GM18858 (cell line): ENCODE results near the gene TMEM130.
"Not testable (repeated sequence)": the region's sequence is repeated elsewhere in the genome, so short reads cannot be mapped to it uniquely, and the experiment has no call there.

Source experiments
- ATAC-seq: cut with Tn5 transposase; IDR thresholded peaks from one replicate; pipeline ENCODE4 v1.9.1; 2021; ENCODE audit not compliant: unreplicated experiment

The TMEM130 gene

DNA sequence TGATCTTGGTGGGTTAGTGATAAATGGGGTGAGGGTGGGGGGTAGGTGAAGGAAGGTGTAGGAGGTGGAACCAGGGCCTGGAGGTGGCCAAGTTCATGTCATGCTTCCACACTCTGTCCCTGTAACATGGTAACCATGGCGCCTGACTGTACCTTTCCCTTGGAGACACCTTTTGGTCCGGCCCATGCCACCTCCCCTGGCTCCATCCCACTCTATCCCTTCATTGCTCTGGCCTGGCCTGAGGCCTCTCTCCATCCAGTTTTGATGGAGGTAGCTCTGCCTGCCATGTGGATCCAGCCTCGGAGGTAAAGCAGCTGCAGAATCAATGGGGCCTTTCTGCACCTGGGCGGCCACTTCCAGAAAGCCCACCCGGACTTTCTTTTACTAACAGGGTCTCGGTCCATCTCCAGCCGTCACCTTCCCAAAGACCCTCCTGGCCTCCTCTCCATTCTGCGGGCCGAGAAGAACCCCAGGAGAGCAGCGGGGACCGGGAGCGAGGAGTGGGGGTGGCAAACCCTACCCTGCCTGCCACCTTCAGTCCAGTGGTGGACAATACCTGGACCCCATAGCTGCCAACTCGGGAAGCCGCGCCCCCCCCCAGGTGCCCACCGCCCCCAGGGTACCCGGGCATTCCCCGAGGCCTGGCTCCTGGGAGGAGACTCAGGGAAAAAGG, 8.0 kb upstream of the TMEM130 start:
- ATAC-seq = no peak

DNA sequence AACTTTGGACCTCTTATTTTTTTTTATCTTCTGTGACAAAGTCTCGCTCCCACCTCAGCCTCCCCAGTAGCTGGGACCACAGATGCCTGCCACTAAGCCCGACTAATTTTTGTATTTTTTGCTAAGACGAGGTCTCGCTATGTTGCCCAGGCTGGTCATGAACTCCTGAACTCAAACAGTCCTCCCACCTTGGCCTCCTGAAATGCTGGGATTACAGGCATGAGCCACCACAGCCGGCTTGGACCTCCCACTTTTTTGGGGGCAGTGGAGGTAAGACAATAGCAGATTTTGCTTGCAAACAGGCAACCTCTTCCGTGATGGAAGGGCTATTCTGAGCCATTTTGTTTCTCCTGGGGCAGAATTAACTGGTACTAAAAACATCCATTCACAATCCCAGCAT, 7.3 kb upstream of the TMEM130 start:
- ATAC-seq = no peak

DNA sequence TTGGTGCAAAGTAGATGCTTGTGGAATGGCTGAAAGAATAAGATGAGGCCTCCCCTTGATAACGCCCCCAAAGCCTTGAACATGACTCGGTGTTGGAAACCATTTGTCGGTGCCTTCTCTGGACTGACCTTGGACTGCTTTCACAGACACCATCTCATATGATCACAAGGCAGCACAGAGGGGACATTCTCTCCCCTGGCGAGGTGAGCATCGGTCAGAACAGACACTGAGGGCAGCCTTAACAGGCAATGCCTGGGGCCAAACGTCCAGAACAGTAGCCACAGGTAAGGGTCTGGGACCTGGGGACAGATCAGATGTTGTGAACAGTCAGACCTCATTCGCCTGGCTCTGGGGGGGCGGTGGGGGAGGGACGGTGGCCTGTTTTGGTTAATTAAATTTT, 5.7 kb upstream of the TMEM130 start:
- ATAC-seq = no peak

DNA sequence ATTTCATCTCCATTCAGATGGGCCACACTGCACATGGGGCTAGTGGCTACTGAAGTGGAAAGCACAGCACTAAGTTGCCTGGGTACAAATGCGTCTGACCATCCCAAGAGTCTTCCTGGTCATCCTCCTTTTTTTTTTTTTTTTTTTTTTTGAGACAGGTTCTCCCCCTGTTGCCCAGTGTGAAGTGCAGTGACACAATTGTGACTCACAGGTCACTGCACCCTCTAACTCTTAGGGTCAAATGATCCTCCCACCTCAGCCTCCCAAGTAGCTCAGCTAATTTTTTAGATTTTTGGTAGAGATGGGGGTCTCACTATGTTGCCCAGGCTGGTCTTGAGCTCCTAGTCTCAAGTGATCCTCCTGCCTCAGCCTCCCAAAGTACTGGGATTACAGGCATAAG, 5.1 kb upstream of the TMEM130 start:
- ATAC-seq = no peak

DNA sequence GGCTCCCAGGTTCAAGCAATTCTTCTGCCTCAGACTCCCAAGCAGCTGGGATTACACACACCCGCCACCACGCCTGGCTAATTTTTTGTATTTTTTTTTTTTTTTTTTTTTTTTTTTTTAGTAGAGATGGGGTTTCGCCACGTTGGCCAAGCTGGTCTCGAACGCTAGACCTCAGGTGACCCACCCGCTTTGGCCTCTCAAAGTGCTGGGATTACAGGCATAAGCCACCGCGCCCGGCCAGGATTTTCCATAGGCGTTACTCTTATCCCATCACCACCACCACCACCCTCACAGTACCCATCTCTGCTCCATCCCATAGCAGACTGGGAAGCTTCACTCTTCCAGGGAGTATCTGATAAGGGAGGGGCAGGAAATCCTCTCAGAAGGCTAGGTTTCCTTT, 3.8 kb upstream of the TMEM130 start:
- not testable (repeated sequence) for ATAC-seq

DNA sequence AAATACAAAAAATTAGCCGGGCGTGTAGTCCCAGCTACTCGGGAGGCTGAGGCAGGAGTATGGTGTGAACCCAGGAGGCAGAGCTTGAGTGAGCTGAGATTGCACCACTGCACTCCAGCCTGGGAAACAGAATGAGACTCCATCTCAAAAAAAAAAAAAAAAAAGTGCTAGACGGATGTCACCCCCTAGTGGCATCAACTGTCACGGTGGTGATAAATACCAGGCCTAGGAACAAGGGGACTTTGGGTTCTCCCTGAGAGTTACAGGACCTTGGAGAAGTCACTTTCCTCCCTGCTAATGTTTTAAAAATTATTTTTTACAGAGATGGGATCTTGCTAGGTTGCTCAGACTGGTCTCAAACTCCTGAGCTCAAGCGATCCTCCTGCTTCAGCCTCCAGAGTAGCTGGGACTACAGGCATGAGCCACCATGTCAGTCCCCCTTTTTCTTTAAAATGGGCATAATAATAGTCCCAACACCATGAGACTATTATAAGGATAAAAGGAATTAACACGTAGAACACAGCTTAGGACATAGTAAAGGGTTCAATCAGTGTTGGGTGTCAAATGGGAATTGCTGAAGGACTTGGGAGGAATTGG, 2.6 kb upstream of the TMEM130 start:
- ATAC-seq = no peak

DNA sequence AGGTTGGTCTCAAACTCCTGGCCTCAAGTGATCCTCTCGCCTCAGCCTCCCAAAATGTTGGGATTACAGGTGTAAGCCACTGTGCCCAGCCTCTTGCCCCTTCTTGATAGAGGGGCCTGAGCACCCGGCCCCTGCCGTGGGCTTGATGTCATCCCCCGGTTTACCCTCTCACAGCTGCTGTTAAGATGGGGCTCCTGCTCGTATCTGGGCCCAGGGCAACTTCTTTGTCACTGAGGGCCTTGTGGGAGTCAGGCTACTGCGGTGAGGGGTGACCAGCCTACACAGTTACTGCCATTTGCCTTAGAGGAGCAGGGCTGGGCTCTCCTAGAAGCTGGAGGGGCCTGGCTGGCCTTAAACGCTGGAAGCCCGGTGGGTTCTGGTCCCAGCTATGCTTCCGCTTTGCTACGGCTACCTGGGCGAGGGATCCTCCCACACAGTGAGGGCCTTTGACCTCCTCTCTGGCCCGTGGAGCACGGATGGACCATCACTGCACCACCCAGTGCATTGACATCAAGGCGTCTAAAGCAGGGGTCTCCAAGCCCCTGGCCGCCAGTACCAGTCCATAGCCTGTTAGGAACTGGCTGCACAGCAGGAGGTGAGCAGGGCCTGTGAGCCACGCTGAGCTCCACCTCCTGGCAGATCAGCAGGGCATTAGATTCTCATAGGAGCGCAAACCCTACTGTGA, 1.1 kb upstream of the TMEM130 start:
- no peak for ATAC-seq

DNA sequence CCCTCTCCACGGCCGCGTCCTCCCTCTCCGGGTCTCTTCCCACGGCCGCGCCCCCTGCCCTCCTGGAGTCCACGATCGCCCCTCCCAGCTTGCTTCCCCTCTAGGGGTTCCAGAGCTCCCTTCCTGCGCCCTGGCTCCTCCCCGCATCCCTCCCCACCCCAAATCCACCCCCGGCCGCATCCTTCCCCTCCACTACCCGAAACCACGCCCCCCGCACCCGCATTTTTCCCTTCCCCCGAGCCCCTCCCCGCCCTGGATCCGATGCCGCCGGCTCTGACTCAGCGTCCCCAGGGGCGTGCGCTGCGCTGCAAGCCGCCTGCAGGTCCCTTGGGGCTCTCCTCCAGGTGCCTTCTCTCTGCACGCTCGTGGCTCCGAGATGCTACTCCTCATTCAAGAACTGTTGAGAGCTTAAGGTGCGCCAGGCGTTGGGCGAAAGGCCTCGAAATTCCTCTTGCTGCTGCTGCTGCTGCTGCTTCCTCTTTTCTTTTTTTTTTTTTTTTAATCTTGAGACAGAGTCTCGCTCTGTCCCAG, 372 bp upstream of the TMEM130 start:
- ATAC-seq = peak; percentile 65

DNA sequence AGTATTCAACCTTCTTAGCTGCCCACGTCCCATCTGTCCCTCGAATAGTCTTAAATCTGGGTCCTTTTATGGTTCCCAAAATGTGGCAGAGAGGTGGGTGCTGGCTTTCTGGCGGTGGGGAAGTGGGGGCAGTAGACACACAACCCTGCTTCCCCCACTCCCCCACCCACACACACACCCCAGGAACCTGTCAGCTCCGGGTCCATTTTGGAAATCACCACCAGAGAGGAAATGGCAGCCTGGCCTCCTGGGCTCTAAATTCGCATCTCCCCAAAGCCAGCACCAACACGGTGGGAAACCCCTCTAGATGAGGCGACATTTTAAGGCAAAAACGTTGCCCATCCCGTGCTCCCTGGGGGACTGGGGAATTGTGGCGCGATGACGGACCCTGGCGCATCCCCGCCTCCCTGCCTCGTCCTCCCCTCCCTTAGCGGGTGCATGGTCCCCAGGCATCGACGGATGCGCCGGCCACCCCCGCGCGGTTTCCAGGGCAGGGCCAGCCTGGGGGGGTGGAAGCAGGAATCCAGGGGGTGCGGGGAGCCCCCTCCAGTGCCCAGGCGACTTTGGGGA, 702 bp downstream of the TMEM130 start:
- ATAC-seq = no peak

DNA sequence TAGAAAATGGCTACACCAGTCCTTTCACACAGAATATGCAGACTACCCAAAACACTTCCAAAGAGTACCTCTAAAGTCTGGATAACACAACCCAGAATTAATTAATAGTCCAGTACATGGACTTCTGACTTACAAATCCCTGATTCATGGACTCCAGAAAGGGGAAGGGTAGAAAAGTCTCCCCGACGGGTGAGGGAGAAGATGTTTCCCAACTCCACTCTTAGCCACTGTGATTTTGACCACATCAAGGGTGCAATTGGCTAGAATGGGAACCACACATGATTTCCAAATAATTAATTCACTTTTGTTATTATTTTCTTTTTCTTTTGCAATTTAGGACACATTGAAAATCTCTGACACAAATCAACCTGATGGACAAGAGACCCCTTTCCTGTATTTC, 1.4 kb downstream of the TMEM130 start:
- no peak for ATAC-seq

DNA sequence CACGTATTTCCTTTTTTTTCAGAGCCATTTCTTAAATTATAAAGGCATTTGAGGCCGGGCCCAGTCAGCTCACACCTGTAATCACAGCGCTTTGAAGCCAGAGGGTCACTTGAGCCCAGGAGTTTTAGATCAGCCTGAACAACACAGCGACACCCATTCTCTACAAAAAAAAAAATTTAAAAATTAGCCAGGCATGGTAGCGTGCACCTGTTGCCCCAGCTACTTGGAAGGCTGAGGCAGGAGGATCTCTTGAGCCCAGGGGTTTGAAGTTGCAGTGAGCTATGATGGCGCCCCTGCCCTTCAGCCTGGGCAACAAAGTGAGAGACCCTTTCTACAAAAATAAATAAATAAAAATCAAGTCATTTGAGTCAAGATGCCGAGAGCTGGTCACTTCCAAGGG, 3.0 kb downstream of the TMEM130 start:
- no peak for ATAC-seq

DNA sequence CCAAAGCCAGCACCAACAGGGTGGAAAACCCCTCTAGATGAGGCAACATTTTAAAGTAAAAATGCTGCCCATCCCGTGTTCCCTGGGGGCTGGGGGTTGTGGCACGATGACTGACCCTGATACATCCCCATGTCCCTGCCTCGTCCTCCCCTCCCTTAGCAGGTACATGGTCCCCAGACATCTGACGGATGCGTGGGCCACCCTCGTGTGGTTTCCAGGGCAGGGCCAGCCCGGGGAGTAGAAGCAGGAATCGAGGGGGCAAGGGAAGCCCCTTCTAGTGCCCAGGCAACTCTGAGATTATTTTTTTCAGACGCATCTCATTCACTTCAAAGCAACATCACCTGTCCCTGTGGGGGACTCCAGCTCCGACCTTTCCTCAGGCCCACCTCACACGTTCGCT, 3.5 kb downstream of the TMEM130 start:
- no peak for ATAC-seq

DNA sequence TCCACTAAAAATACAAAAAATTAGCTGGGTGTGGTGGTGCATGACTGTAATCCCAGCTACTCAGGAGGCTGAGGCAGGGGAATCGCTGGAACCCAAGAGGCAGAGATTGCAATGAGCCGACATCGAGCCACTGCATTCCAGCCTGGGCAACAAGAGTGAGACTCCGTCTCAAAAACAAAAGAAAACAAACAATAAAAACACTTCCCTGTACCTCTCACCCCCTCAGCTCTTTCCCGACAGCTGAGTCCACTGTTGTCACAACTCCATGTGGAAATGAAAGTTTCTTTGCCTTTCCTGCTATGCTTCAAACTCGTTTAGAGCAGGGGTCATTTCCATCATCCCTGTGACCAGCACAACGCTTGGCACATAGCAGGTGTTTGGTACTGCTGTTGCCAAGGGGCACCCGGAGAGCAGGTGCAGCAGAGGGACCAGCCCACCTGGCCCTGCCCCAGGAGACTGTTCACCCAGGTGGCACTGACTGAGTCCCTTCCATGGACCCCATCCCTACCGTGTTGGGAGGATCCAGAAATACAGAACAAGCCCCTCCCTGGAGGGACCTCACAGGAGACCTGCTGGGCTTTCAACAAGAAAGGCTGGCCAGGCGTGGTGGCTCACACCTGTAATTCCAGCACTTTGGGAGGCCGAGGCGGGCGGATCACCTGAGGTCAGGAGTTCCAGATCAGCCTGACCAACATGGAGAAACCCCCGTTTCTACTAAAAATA, 4.9 kb downstream of the TMEM130 start:
- ATAC-seq = no peak

DNA sequence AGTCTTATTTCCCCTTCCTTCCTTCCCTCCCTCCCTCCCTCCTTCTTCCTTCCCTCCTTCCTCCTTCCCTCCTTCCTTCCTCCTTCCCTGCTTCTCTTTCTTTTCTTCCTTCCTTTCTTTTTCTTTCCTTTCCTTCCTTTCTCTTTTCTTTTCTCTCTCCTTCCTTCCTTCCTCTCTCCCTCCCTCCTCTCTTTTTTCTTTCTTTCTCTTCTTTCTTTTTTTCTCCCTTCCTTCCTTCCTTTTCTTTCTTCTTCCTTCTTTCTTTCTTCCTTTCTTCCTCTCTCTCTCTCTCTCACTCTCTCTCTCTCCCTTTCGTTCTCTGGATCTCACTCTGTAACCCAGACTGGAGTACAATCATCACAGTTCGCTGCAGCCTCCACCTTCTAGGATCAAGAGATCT, 6.2 kb downstream of the TMEM130 start:
- ATAC-seq = no peak

DNA sequence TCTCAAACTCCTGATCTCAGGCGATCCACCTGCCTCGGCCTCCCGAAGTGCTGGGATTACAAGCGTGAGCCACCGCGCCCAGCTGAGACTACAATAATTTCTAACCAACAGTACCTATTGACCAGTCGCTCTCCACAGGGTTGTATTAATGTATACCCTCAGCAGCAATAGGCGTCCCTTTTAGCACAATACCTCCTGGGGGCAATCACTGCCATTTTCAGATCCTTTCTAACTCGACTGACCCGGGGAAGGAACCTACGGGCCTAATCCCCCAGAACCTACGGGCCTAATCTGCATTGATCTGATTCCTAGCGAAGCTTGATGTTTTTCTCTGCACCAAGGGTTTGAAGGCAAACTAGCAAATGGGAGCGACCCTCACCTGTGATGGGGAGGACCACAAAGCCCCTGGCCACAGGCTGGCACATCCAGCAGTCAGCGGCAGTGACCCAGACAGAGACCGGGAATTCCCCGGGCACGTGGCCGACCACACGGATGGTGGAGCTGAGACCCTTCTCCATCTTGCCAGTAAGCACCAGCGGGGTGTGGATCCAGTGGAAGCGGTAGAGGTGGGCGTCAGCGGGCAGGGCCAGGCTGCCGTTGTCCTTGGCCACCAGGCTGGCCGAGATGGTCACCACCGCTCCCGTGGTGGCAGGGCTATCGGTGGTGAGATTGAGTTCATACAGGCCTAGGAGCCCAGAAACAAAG, 6.9 kb downstream of the TMEM130 start:
- ATAC-seq = no peak

DNA sequence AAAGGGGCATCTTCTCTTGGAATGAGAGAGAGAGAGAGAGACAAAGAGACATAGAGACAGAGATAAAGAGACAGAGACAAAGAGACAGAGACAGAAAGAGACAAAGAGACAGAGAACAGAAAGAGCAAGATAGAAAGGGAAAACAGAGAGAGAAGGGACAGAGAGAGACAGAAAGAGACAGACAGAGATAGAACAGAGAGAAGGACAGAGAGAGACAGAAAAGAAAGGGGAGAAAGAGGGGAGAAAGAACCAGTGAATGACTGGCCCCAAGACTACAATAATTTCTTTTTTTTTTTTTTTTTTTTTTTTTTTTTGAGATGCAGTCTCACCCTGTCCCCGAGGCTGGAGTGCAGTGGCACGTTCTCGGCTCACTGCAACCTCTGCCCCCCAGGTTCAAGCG, 7.6 kb downstream of the TMEM130 start:
- ATAC-seq = no peak

DNA sequence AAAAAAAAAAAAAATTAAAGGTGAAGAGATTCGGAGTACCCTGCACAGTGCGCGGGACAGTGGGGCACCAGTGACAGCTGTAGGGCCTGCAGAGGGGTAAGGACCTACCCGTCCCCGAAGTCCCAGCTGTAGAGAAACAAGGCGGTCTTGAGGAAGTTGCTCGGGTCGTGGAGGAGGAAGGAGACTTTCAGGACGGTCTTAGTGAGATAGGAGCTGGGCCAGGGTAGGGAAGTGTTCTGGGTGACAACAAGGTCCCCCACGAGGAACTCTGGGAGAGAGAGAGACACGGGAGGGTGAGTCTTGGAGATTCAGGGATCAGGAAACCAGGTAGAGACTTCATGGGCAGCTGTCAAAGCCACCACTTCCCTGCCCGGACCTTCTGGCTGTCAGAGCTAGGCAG, 9.7 kb downstream of the TMEM130 start:
- no peak for ATAC-seq

DNA sequence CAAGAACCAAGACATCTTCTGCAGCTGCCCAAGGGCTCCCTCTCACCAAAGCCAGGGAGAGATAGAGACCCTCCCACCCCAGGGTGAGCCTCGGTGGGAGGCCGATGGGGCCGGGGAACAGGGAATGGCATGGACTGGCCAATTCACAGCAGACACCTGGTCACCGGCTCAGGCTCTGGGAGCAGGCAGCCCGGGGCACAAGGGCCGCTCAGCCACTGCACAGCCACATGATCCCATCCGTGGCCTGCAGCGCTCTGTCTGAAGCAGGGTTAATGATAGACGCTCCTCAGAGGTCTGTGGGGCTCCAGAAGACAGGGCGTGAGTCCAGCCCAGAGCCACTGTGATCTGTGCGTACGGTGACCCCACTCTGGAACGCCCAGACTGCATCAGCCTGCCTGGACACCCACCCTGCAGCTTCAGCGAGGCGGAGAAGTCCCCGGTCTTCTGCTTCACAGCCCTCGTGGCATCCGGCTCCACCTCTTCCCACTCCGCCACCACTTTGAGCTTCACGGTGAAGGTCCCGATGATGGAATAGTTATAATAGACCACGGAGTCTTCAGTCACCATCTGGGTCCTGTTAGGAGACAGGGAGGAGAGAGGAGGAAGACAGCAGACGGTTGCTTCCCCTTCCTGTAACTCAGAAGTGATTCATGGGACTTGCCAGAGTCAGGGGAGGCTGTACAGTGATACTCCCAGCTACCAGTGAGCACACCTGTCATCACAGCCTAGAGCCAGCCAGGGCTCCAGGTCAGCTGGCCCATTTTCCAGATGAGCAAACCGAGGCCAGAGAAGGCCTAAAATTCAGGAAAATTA, 14.0 kb downstream of the TMEM130 start:
- no peak for ATAC-seq

DNA sequence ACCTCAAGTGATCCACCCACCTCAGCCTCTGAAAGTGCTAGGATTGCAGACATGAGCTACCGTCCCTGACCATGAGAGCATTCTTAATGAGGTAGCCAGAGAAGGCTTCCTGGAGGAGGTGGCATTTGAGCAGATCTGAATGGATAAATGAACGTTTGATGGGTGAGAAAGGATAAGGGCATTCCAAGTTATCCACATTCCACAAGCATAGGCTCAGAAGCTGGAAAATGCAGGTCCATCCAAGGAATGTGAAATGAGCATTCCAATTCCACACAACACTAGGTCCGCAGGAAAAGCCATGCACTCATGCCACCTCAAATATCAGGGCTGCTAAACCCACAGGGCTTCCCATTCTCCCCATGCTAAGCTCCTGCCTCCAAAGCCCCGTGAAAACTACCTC, 17.0 kb downstream of the TMEM130 start:
- ATAC-seq = no peak

DNA sequence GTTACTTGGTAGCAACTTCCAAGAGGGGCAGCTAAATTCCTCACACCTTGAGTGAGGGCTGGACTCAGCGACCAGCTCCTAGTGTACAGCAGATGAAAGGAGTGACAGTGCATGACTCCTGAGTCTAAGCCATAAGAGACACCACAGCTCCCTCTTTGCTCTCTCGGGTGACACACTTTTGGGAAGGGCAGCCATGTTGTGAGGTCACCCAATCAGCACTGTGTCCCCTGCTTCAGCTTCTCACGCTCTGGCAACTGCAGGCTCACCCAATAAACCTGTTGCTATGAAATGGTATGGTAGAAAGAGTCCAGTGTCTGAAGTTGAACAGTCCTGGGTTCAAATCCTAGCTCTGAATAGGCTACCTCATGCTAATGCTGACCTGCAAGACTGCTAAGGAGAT, 20.9 kb downstream of the TMEM130 start:
- no peak for ATAC-seq
